H1 (cell line): ENCODE results near the gene TTC3. TPM values are rescaled to one million over a fixed set of nuclear protein-coding genes. Genes with fewer than 3 reads are reported as not detected.

Experiments used
- CTCF ChIA-PET: fragments of 300-600 bp; sonication (Branson Sonifier 250); formaldehyde crosslinking; loops from one replicate; lab custom pipeline; 2021; ENCODE audit not compliant: partially characterized antibody; lab: Charles Lee
- POLR2A ChIA-PET: fragments of 300-600 bp; sonication (Branson Sonifier 250); formaldehyde crosslinking; loops from one replicate; lab custom pipeline; 2021; ENCODE audit warnings: inconsistent platforms; ENCODE audit not compliant: partially characterized antibody; lab: Charles Lee
- DNase-seq, 2 experiments: peaks; one replicate each; pipeline versions ENCODE4 v3.0.0 to v3.0.0-alpha.2; 2010 to 2022; ENCODE audit warnings: low spot score in 2 of 2, low read depth in 1 of 2, mixed read lengths in 1 of 2
- FAIRE-seq: peaks from 2 replicates; lab custom pipeline; 2011; peaks lifted over from hg19 to GRCh38; lab: Jason Lieb, UNC
- H2AFZ ChIP-seq: 2 replicates; pipeline ENCODE4 v1.8.1; 2012; ENCODE audit warnings: low read length, inconsistent platforms
- H2AK5ac ChIP-seq: 2 replicates; pipeline ENCODE4 v1.6.1; 2013; ENCODE audit warnings: low read depth, low read length
- H2BK120ac ChIP-seq: replicated peaks from 2 replicates; pipeline ENCODE3; 2013; ENCODE audit warnings: low read depth, low read length, inconsistent platforms
- H2BK12ac ChIP-seq: 2 replicates; pipeline ENCODE4 v1.6.1; 2013; ENCODE audit warnings: low read depth, low read length
- H2BK15ac ChIP-seq: 2 replicates; pipeline ENCODE4 v1.6.1; 2013; ENCODE audit warnings: low read length
- H2BK20ac ChIP-seq: 2 replicates; pipeline ENCODE4 v1.6.1; 2013; ENCODE audit warnings: low read length
- H2BK5ac ChIP-seq: 2 replicates; pipeline ENCODE4 v1.6.1; 2013; ENCODE audit warnings: low read depth, low read length
- H3K14ac ChIP-seq: 2 replicates; pipeline ENCODE4 v1.6.1; 2013; ENCODE audit warnings: inconsistent platforms; ENCODE audit not compliant: insufficient read length
- H3K18ac ChIP-seq: 2 replicates; pipeline ENCODE4 v1.6.1; 2013; ENCODE audit warnings: low read length; ENCODE audit errors: extremely low read depth
- H3K23ac ChIP-seq: 2 replicates; pipeline ENCODE4 v1.6.1; 2013; ENCODE audit warnings: inconsistent platforms; ENCODE audit not compliant: insufficient read length
- H3K23me2 ChIP-seq: 2 replicates; pipeline ENCODE4 v1.6.1; 2013; ENCODE audit warnings: low read depth, low read length
- H3K27ac ChIP-seq: 2 replicates; pipeline ENCODE4 v1.6.1; 2011; ENCODE audit warnings: low read depth, low read length, inconsistent platforms
- H3K27me3 ChIP-seq, 4 experiments: replicated peaks in 1 of 4; 1 replicate in 1 of 4; 2 replicates in 3 of 4; pipeline versions ENCODE4 v1.6.1 to v1.8.1; 2011 to 2013; ENCODE audit warnings: low read length in 3 of 4, mild to moderate bottlenecking in 3 of 4, inconsistent platforms in 2 of 4, mixed read lengths in 2 of 4, moderate library complexity in 1 of 4; ENCODE audit not compliant: control insufficient read depth in 3 of 4, insufficient read depth in 3 of 4; ENCODE audit errors: extremely low read depth in 1 of 4
- H3K36me3 ChIP-seq, 4 experiments: 2 replicates each; pipeline versions ENCODE4 v1.6.1 to v1.8.1; 2011 to 2013; ENCODE audit warnings: mild to moderate bottlenecking in 4 of 4, low read length in 3 of 4, moderate library complexity in 2 of 4, control low read depth in 1 of 4, inconsistent platforms in 1 of 4; ENCODE audit not compliant: insufficient read depth in 4 of 4, control insufficient read depth in 2 of 4
- H3K4ac ChIP-seq: replicated peaks from 2 replicates; pipeline ENCODE3; 2013; ENCODE audit warnings: low read length, low read depth, mixed read lengths, inconsistent platforms; ENCODE audit not compliant: insufficient read length
- H3K4me1 ChIP-seq, 4 experiments: replicated peaks in 1 of 4; 1 replicate in 1 of 4; 2 replicates in 3 of 4; pipeline versions ENCODE4 v1.6.1 to v1.8.1; 2011 to 2013; ENCODE audit warnings: low read length in 3 of 4, inconsistent platforms in 2 of 4, mixed read lengths in 1 of 4; ENCODE audit not compliant: insufficient read depth in 4 of 4, control insufficient read depth in 3 of 4
- H3K4me2 ChIP-seq, 2 experiments: 2 replicates each; pipeline versions ENCODE4 v1.6.1 to v1.8.1; 2011 to 2013; ENCODE audit warnings: low read depth in 2 of 2, low read length in 2 of 2, control low read depth in 1 of 2, inconsistent platforms in 1 of 2, mild to moderate bottlenecking in 1 of 2; ENCODE audit not compliant: insufficient read depth in 1 of 2
- H3K4me3 ChIP-seq, 4 experiments: fragments of 200-600, 300-600 bp in 1 of 4; sonication (generic), shearing (Covaris generic), sonication (Bioruptor Twin) in 1 of 4; 2 replicates each; pipeline versions ENCODE4 v1.5.1 to v1.8.1; 2011 to 2016; ENCODE audit warnings: low read length in 4 of 4, low read depth in 3 of 4, control low read depth in 2 of 4, inconsistent platforms in 2 of 4, mild to moderate bottlenecking in 2 of 4, mixed read lengths in 1 of 4, moderate library complexity in 1 of 4; ENCODE audit not compliant: insufficient read depth in 2 of 4; ENCODE audit errors: extremely low read depth in 1 of 4
- H3K56ac ChIP-seq: replicated peaks from 2 replicates; pipeline ENCODE3; 2013; ENCODE audit warnings: low read depth, mild to moderate bottlenecking, mixed read lengths, low read length, inconsistent platforms; ENCODE audit not compliant: insufficient read length
- H3K79me1 ChIP-seq: 2 replicates; pipeline ENCODE4 v1.6.1; 2013; ENCODE audit warnings: low read depth, low read length, control low read depth
- H3K79me2 ChIP-seq, 2 experiments: 2 replicates each; pipeline versions ENCODE4 v1.6.1 to v1.8.1; 2012 to 2013; ENCODE audit warnings: low read length in 2 of 2, mild to moderate bottlenecking in 2 of 2, inconsistent platforms in 1 of 2; ENCODE audit not compliant: insufficient read depth in 2 of 2, control insufficient read depth in 1 of 2
- H3K9ac ChIP-seq, 4 experiments: replicated peaks in 1 of 4; 1 replicate in 1 of 4; 2 replicates in 3 of 4; pipeline versions ENCODE4 v1.6.1 to v1.8.1; 2011 to 2013; ENCODE audit warnings: low read depth in 3 of 4, low read length in 3 of 4, control low read depth in 2 of 4, mild to moderate bottlenecking in 2 of 4, moderate library complexity in 2 of 4, inconsistent platforms in 1 of 4; ENCODE audit errors: extremely low read depth in 1 of 4
- H3K9me3 ChIP-seq, 2 experiments: 2 replicates each; pipeline versions ENCODE4 v1.6.1 to v1.8.1; 2012 to 2013; ENCODE audit warnings: mild to moderate bottlenecking in 2 of 2, moderate library complexity in 2 of 2, control low read depth in 1 of 2, inconsistent platforms in 1 of 2, low read depth in 1 of 2, low read length in 1 of 2, mixed read lengths in 1 of 2; ENCODE audit not compliant: insufficient read depth in 2 of 2
- H4K20me1 ChIP-seq, 2 experiments: replicated peaks in 1 of 2; 2 replicates each; pipeline versions ENCODE3 to v1.8.1; 2011 to 2013; ENCODE audit warnings: inconsistent platforms in 2 of 2, low read length in 2 of 2, mild to moderate bottlenecking in 1 of 2; ENCODE audit not compliant: insufficient read depth in 2 of 2, control insufficient read depth in 1 of 2
- H4K5ac ChIP-seq: 2 replicates; pipeline ENCODE4 v1.6.1; 2013; ENCODE audit warnings: low read length, low read depth, mixed read lengths, inconsistent platforms; ENCODE audit not compliant: insufficient read length
- H4K8ac ChIP-seq: 2 replicates; pipeline ENCODE4 v1.8.0; 2013; ENCODE audit warnings: mild to moderate bottlenecking, moderate library complexity, low read length, inconsistent platforms; ENCODE audit not compliant: insufficient read depth; ENCODE audit errors: extremely low read depth
- H4K91ac ChIP-seq: replicated peaks from 2 replicates; pipeline ENCODE3; 2013; ENCODE audit warnings: low read length, mixed read lengths, inconsistent platforms; ENCODE audit not compliant: insufficient read length
- EP300 ChIP-seq, 2 experiments: IDR thresholded peaks; 1 replicate in 1 of 2; 2 replicates in 1 of 2; pipeline ENCODE4 v1.6.1; 2011 to 2012; ENCODE audit warnings: low read depth in 2 of 2, low read length in 2 of 2, mild to moderate bottlenecking in 2 of 2, borderline replicate concordance in 1 of 2, inconsistent platforms in 1 of 2, moderate library complexity in 1 of 2
- HDAC6 ChIP-seq: IDR thresholded peaks from one replicate; pipeline ENCODE4 v1.7.1; 2012; ENCODE audit warnings: low read depth, mild to moderate bottlenecking, inconsistent platforms, low read length, moderate library complexity
- KDM1A ChIP-seq: fragments of 200-600, 300-600 bp; sonication (generic); IDR thresholded peaks from 2 replicates; pipeline ENCODE4 v1.7.1; 2016; ENCODE audit warnings: mild to moderate bottlenecking, low read length, borderline replicate concordance
- NRF1 ChIP-seq: IDR thresholded peaks from 2 replicates; pipeline ENCODE4 v1.6.1; 2011; ENCODE audit warnings: mild to moderate bottlenecking, low read depth, low read length, improper control_type of control experiment
- PHF8 ChIP-seq: fragments of 200-600 bp; sonication (generic); conservative IDR thresholded peaks from 2 replicates; pipeline ENCODE4 v1.7.1; 2012; ENCODE audit warnings: low read depth, mild to moderate bottlenecking, inconsistent platforms, low read length, moderate library complexity
- SIRT6 ChIP-seq: IDR thresholded peaks from one replicate; pipeline ENCODE4 v1.7.1; 2012; ENCODE audit warnings: low read length, inconsistent platforms
- SIX5 ChIP-seq: IDR thresholded peaks from 2 replicates; pipeline ENCODE4 v1.6.1; 2011; ENCODE audit warnings: mild to moderate bottlenecking, low read depth, low read length
- SRF ChIP-seq: IDR thresholded peaks from 2 replicates; pipeline ENCODE4 v1.6.1; 2011; ENCODE audit warnings: mild to moderate bottlenecking, low read depth, low read length, moderate library complexity
- TCF12 ChIP-seq: IDR thresholded peaks from 2 replicates; pipeline ENCODE4 v1.6.1; 2011; ENCODE audit warnings: low read depth, mild to moderate bottlenecking, low read length
- WGBS, 2 experiments: shearing (Covaris generic) in 1 of 2; methylation state at CpG; one replicate each; pipeline versions ENCODE4 v1.1.6 to v1.1.7; 2013 to 2015; ENCODE audit warnings: low lambda C conversion rate in 2 of 2, mixed read lengths in 2 of 2, inconsistent platforms in 1 of 2, low coverage in 1 of 2, missing lambda C conversion rate in 1 of 2; ENCODE audit not compliant: insufficient replicate concordance in 2 of 2, insufficient coverage in 1 of 2, insufficient read length in 1 of 2; ENCODE audit errors: extremely low coverage in 1 of 2, missing lambda C conversion rate in 1 of 2; 5-methylcytosine and 5-hydroxymethylcytosine counted together
- polyA plus RNA-seq, 7 experiments: library from polyadenylated mRNA; depleted of rRNA in 3 of 7; stranded (reverse) in 5 of 7; unstranded in 2 of 7; fragments of >200 nt in 5 of 7; fragments of 200-250 nt in 2 of 7; gene quantifications; 1 replicate in 5 of 7; 2 replicates in 1 of 7; 4 replicates in 1 of 7; pipeline versions ENCODE4 v1.2.1 to v1.2.3, GENCODE V29; 2011 to 2013; ENCODE audit warnings: missing spikeins in 2 of 7, mixed read lengths in 2 of 7
- total RNA-seq: library from RNA; stranded (reverse); fragmentation: NEBNext Ultra II Directional; extraction: Animal tissue kit (Norgen Biotek cat#: 25700); gene quantifications from 2 replicates; pipeline ENCODE4 v1.2.1, GENCODE V29; 2021

The TTC3 gene
- total and polyA plus RNA-seq, 2 of the 8 experiments (the other 6 are each of a cell fraction or from before 2014, with no cell fraction given): 11.0 to 36.2 TPM

DNA sequence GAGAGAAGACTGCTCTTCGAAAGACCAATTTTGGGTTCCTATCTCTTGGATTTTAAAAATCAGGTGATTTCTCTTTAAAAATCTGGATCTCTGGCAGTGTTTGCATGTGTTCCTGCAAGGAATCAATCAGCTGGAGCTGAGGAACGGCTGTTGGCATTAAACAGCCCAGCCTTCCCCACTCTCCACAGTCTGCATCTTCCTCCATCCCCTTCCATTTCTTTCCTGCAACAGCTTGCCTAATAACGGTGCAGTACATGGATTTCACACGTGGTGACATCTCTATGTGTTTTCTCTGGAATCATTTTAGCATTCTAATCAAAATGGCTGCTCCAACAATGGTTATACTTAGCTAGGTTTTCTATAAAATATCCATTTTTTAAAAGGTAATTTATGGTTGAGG is 46.6 kb upstream of the TTC3 start:
- DNase-seq (no peak), FAIRE-seq (no peak)
- no peak overlapping the region for H3K14ac ChIP-seq
- no peaks in the 10 kb centered on the region for H3K4me1 ChIP-seq
- no peak overlapping the region for H2BK12ac ChIP-seq
- no peak overlapping the region for H3K4me3 ChIP-seq
- WGBS, 2 experiments: 76% methylated on average over 4 of the region's 4 CpGs; no CpG with 5 or more reads in 1 of the 2 experiments
- no peak overlapping the region for H2AK5ac ChIP-seq
- no peak overlapping the region for H3K27ac ChIP-seq
- H4K91ac ChIP-seq: no peak overlapping the region
- no peak overlapping the region for H3K9ac ChIP-seq
- H4K5ac ChIP-seq: no peak overlapping the region
- 0 out of 2 replicates have a peak overlapping the region, but pooled peaks have one; percentile 3 for H2AFZ ChIP-seq
- no peaks in the 10 kb centered on the region for H3K36me3 ChIP-seq
- no peak overlapping the region for H3K18ac ChIP-seq
- CTCF ChIA-PET: interaction anchor here (0.6 to 4.1 kb wide), 8 partner anchors 11 to 586 kb away, joined by 3 to 22 read pairs (median 5); no protein-coding TSS in a partner anchor
- no peak overlapping the region for H2BK15ac ChIP-seq
- no peak overlapping the region for H2BK120ac ChIP-seq
- no peak overlapping the region for H2BK5ac ChIP-seq
- H4K8ac ChIP-seq: no peak overlapping the region
- no peaks in the 10 kb centered on the region for H3K79me1 ChIP-seq
- no peaks in the 10 kb centered on the region for H4K20me1 ChIP-seq
- H3K4me2 ChIP-seq: no peak overlapping the region
- no peak overlapping the region for H3K4ac ChIP-seq
- POLR2A ChIA-PET: no interaction called here
- H3K27me3 ChIP-seq: no peaks in the 10 kb centered on the region
- no peaks in the 10 kb centered on the region for H3K9me3 ChIP-seq
- H3K23ac ChIP-seq: no peak overlapping the region
- H3K79me2 ChIP-seq: no peaks in the 10 kb centered on the region
- H3K56ac ChIP-seq: no peak overlapping the region
- no peak overlapping the region for H2BK20ac ChIP-seq
- H3K23me2 ChIP-seq: peaks cover 1% of the 10 kb centered on the region; the same call in 1 of the 2 replicates
- TF ChIP-seq SIX5 (no peak), HDAC6 (no peak), EP300 (IDR thresholded peaks at IDR 0.05; ENCODE audit: borderline replicate concordance in 1 of 2, low read depth in 2 of 2, low read length in 2 of 2) (no peak), SIRT6 (no peak), SRF (no peak), TCF12 (no peak), KDM1A (no peak), PHF8 (no peak), NRF1 (no peak)
